ENCODE measurements around the gene GREM2. TPM values are rescaled to one million over a fixed set of nuclear protein-coding genes. Genes with fewer than 3 reads are reported as not detected.

GREM2 gene
- total RNA-seq, 1 donor from 2014 or later: 0.48 TPM

GRCh38 chr1:240599299-240599698 lies 12.7 kb downstream of the GREM2 start:
- no peaks in the 10 kb centered on the region for H3K9me3 Mint-ChIP-seq (ENCODE audit: low read depth)
- no peak overlapping the region for H3K4me3 Mint-ChIP-seq (ENCODE audit: low read depth)
- TF ChIP-seq, protein P1, sequence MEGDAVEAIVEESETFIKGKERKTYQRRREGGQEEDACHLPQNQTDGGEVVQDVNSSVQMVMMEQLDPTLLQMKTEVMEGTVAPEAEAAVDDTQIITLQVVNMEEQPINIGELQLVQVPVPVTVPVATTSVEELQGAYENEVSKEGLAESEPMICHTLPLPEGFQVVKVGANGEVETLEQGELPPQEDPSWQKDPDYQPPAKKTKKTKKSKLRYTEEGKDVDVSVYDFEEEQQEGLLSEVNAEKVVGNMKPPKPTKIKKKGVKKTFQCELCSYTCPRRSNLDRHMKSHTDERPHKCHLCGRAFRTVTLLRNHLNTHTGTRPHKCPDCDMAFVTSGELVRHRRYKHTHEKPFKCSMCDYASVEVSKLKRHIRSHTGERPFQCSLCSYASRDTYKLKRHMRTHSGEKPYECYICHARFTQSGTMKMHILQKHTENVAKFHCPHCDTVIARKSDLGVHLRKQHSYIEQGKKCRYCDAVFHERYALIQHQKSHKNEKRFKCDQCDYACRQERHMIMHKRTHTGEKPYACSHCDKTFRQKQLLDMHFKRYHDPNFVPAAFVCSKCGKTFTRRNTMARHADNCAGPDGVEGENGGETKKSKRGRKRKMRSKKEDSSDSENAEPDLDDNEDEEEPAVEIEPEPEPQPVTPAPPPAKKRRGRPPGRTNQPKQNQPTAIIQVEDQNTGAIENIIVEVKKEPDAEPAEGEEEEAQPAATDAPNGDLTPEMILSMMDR (IDR thresholded peaks at IDR 0.05; ENCODE audit: unreplicated experiment): no peak
- peaks cover 26% of the 10 kb centered on the region for H3K4me1 Mint-ChIP-seq (ENCODE audit: low read depth)
- H3K36me3 Mint-ChIP-seq (ENCODE audit: insufficient read depth): peaks cover 1% of the 10 kb centered on the region
- H3K27me3 Mint-ChIP-seq: peaks cover 13% of the 10 kb centered on the region
- no peak overlapping the region for H3K27ac Mint-ChIP-seq
- no peak for DNase-seq (ENCODE audit: low spot score, unreplicated experiment)

GRCh38 chr1:240598216-240599001 lies 13.5 kb downstream of the GREM2 start:
- H3K9me3 Mint-ChIP-seq (ENCODE audit: low read depth): no peaks in the 10 kb centered on the region
- no peak overlapping the region for H3K27ac Mint-ChIP-seq
- H3K4me1 Mint-ChIP-seq (ENCODE audit: low read depth): peaks cover 26% of the 10 kb centered on the region
- no peak overlapping the region for H3K4me3 Mint-ChIP-seq (ENCODE audit: low read depth)
- H3K36me3 Mint-ChIP-seq (ENCODE audit: insufficient read depth): peaks cover 1% of the 10 kb centered on the region
- DNase-seq (ENCODE audit: low spot score, unreplicated experiment): no peak
- H3K27me3 Mint-ChIP-seq: peaks cover 9% of the 10 kb centered on the region
- TF ChIP-seq, protein P1 (IDR thresholded peaks at IDR 0.05; ENCODE audit: unreplicated experiment): no peak

DNA sequence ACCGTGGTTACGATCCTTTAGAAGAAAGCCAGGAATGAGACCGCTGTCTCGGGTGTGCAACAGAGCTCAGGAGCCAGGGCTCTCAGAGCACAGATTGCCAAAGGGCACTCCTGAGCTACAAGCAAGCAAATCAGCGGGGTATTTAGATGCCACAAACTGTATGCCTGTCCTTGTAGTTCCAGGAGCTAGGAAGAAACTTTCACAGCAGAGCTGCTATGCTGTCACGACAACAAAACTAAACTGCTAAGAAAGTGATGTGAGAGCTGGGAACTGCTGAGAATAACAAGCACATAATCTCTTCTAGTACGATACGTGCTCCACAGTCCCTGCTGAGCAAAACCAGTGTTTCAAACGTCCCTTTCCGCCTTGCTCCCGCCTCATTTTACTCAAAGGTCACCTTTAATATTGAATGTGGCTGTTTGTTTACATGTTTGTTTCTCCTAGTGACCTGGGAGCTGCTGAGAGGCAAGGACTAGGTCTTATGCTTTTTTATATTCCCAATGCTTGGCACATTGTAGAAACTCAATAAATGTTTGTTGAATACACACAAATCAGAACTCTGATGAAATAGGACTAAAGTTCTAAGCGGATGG lies 14.7 kb downstream of the GREM2 start:
- Mint-ChIP-seq H3K27me3 (peaks cover 8% of the 10 kb centered on the region), H3K9me3 (ENCODE audit: low read depth) (no peaks in the 10 kb centered on the region), H3K4me3 (ENCODE audit: low read depth) (no peak overlapping the region), H3K36me3 (ENCODE audit: insufficient read depth) (peaks cover 1% of the 10 kb centered on the region), H3K27ac (peak overlapping the region; percentile 62), H3K4me1 (ENCODE audit: low read depth) (peaks cover 26% of the 10 kb centered on the region)
- TF ChIP-seq, protein P1 (IDR thresholded peaks at IDR 0.05; ENCODE audit: unreplicated experiment): no peak
- no peak for DNase-seq (ENCODE audit: low spot score, unreplicated experiment)

DNA sequence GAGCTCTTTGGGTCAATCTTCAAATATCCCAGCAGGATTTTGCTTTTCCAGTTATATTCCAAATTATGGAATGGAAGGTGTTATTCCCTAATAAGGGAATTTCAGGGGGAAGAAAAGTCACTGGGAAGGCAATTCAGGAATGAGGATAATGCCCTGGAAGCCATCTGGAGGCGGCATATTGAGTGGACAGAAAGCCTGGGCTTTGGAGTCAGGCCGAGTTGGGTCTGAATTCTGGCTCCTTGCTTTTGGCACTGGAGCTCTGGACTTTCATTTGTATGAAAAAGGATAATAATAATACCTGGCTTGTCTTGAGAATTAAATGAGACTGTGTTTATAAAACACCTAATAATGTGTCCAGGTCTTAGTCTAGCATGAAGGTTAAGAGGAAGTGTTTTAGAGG lies 16.5 kb downstream of the GREM2 start:
- Mint-ChIP-seq H3K9me3 (ENCODE audit: low read depth) (peaks cover 6% of the 10 kb centered on the region), H3K4me1 (ENCODE audit: low read depth) (peaks cover 26% of the 10 kb centered on the region), H3K4me3 (ENCODE audit: low read depth) (no peak overlapping the region), H3K27me3 (peaks cover 11% of the 10 kb centered on the region), H3K27ac (no peak overlapping the region), H3K36me3 (ENCODE audit: insufficient read depth) (no peaks in the 10 kb centered on the region)
- TF ChIP-seq, protein P1 (IDR thresholded peaks at IDR 0.05; ENCODE audit: unreplicated experiment): no peak
- DNase-seq (ENCODE audit: low spot score, unreplicated experiment): no peak

DNA sequence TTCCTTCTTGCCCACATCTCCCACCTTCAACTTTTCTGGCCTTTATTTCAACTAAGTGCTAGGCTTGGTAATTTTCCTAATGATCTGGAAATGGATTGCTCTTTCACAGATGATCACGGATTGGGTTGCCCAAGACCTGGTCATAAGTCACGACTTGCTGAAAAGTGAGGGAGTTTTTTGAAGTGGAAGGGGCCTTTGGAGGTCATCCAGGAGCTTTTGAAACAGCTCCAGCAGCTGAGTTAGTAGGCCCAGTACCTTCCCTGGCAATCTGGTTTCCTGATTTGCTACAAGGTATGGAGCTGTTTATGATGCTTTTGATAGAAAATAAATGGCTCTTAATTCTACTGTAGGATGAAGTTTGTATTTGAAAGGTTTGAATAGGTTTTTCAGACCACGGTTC lies 20.4 kb downstream of the GREM2 start:
- Mint-ChIP-seq H3K9me3 (ENCODE audit: low read depth) (peaks cover 6% of the 10 kb centered on the region), H3K4me3 (ENCODE audit: low read depth) (no peak overlapping the region), H3K4me1 (ENCODE audit: low read depth) (peaks cover 8% of the 10 kb centered on the region), H3K27me3 (peaks cover 15% of the 10 kb centered on the region), H3K36me3 (ENCODE audit: insufficient read depth) (no peaks in the 10 kb centered on the region), H3K27ac (no peak overlapping the region)
- no peak for DNase-seq (ENCODE audit: low spot score, unreplicated experiment)
- TF ChIP-seq, protein P1 (IDR thresholded peaks at IDR 0.05; ENCODE audit: unreplicated experiment): no peak

All from progenitor cell of endocrine pancreas (in vitro differentiated cells).